ENCODE results near the gene CPLANE1.

CPLANE1 gene

DNA sequence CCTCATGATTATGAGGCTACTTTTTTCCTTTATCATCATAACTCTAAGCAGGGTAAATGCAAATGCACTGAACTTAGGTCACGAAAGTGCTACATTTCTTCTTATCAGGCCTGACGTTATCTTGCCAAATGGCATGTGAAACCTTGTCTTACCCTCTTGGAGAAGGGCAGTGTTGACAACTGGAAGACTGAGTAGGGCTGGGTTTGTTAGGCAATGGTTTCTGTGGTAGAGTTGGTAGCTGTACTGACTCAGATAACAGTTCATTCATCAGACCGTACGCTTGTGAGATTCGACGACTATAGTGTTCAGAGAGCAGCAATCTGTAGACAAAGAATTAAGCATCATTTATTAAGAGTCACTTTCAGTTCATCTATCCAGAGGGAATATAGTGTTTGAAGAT, 127.7 kb downstream of the CPLANE1 start:
- Histone ChIP-seq H3K36me3 (ENCODE audit: control insufficient read depth in 1 of 2, insufficient read depth in 2 of 2, low read depth in 1 of 2, low read length in 2 of 2) (peaks cover 16 to 89% of the 10 kb centered on the region in 2 experiments), H2AK5ac (ENCODE audit: low read length, severe bottlenecking) (no peak overlapping the region), H3K4me3 (ENCODE audit: insufficient read depth in 1 of 2, low read depth in 1 of 2, low read length in 2 of 2) (no peak overlapping the region), H2BK12ac (ENCODE audit: low read length in 2 of 2) (no peak overlapping the region), H3K23ac (ENCODE audit: low read length in 2 of 2) (no peak overlapping the region), H3K14ac (ENCODE audit: low read length in 2 of 2) (no peak overlapping the region), H3K18ac (ENCODE audit: low read depth in 1 of 2, low read length in 2 of 2) (no peak overlapping the region), H3K4me1 (ENCODE audit: control insufficient read depth, insufficient read depth, low read depth, low read length) (no peaks in the 10 kb centered on the region), H4K8ac (ENCODE audit: low read length) (no peak overlapping the region), H2BK15ac (ENCODE audit: low read depth, poor library complexity, severe bottlenecking) (no peak overlapping the region), H3K27me3 (ENCODE audit: control insufficient read depth in 1 of 2, insufficient read depth in 1 of 2, low read length in 2 of 2) (no peaks in the 10 kb centered on the region), H2BK5ac (ENCODE audit: low read depth, low read length, poor library complexity, severe bottlenecking) (no peak overlapping the region), H3K9me3 (ENCODE audit: control insufficient read depth, low read length) (no peaks in the 10 kb centered on the region), H2BK120ac (ENCODE audit: low read depth, low read length) (no peak overlapping the region), H3K79me1 (replicated peaks; ENCODE audit: low read length, poor library complexity, severe bottlenecking) (peaks cover 8% of the 10 kb centered on the region), H2AFZ (ENCODE audit: low read depth, low read length) (no peak overlapping the region), H4K91ac (ENCODE audit: low read length) (no peak overlapping the region), H3K27ac (ENCODE audit: low read length, poor library complexity, severe bottlenecking) (no peak overlapping the region), H3K4ac (ENCODE audit: low read depth in 1 of 2, low read length in 2 of 2) (no peak overlapping the region), H3K9ac (ENCODE audit: low read length) (no peak overlapping the region), H3K4me2 (ENCODE audit: low read length, poor library complexity, severe bottlenecking) (no peak overlapping the region)
- 79% methylated on average over 2 of the region's 6 CpGs for whole genome bisulfite sequencing
- no peak for DNase-seq

- no peak for DNase-seq
- Histone ChIP-seq H3K9ac (ENCODE audit: low read length) (no peak overlapping the region), H3K27me3 (ENCODE audit: control insufficient read depth in 1 of 2, insufficient read depth in 1 of 2, low read length in 2 of 2) (no peaks in the 10 kb centered on the region), H2BK12ac (ENCODE audit: low read length in 2 of 2) (no peak overlapping the region), H2AK5ac (ENCODE audit: low read length, severe bottlenecking) (no peak overlapping the region), H3K36me3 (ENCODE audit: control insufficient read depth in 1 of 2, insufficient read depth in 2 of 2, low read depth in 1 of 2, low read length in 2 of 2) (peaks cover 15 to 88% of the 10 kb centered on the region in 2 experiments), H3K27ac (ENCODE audit: low read length, poor library complexity, severe bottlenecking) (no peak overlapping the region), H2BK5ac (ENCODE audit: low read depth, low read length, poor library complexity, severe bottlenecking) (no peak overlapping the region), H3K9me3 (ENCODE audit: control insufficient read depth, low read length) (no peaks in the 10 kb centered on the region), H3K4me1 (ENCODE audit: control insufficient read depth, insufficient read depth, low read depth, low read length) (no peaks in the 10 kb centered on the region), H3K4me3 (ENCODE audit: insufficient read depth in 1 of 2, low read depth in 1 of 2, low read length in 2 of 2) (no peak overlapping the region), H3K4me2 (ENCODE audit: low read length, poor library complexity, severe bottlenecking) (no peak overlapping the region), H3K18ac (ENCODE audit: low read depth in 1 of 2, low read length in 2 of 2) (no peak overlapping the region), H3K4ac (ENCODE audit: low read depth in 1 of 2, low read length in 2 of 2) (no peak overlapping the region), H4K8ac (ENCODE audit: low read length) (no peak overlapping the region), H3K14ac (ENCODE audit: low read length in 2 of 2) (no peak overlapping the region), H3K23ac (ENCODE audit: low read length in 2 of 2) (no peak overlapping the region), H3K79me1 (replicated peaks; ENCODE audit: low read length, poor library complexity, severe bottlenecking) (peaks cover 7% of the 10 kb centered on the region), H2BK15ac (ENCODE audit: low read depth, poor library complexity, severe bottlenecking) (no peak overlapping the region), H2AFZ (ENCODE audit: low read depth, low read length) (no peak overlapping the region), H4K91ac (ENCODE audit: low read length) (no peak overlapping the region), H2BK120ac (ENCODE audit: low read depth, low read length) (no peak overlapping the region)
- 100% methylated on average over 1 of the region's 1 CpG for WGBS
Observed at GRCh38 chr5:37121027-37121426, 128.1 kb downstream of the CPLANE1 start.

DNA sequence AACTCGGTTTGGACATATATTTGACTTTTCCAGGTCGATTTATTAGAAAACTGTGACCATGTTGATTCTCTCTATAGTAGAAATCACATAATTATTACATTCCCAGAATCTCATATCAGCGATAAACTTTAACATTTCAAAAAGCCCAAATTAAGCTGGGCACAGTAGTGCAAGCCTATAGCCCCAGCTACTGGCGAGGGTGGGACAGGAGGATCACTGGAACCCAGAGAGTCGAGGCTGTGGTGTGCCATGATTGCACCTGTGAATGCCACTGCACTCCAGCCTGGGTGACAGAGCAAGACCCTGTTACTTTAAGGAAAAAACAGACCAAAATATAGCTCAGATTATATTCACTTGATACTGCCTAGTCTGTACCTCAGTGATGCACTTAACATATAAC, 128.9 kb downstream of the CPLANE1 start:
- H2AFZ ChIP-seq (ENCODE audit: low read depth, low read length): no peak overlapping the region
- H3K14ac ChIP-seq (ENCODE audit: low read length in 2 of 2): no peak overlapping the region
- H2BK5ac ChIP-seq (ENCODE audit: low read depth, low read length, poor library complexity, severe bottlenecking): no peak overlapping the region
- no peak overlapping the region for H2BK12ac ChIP-seq (ENCODE audit: low read length in 2 of 2)
- H3K79me1 ChIP-seq (replicated peaks; ENCODE audit: low read length, poor library complexity, severe bottlenecking): peaks cover 7% of the 10 kb centered on the region
- no peak overlapping the region for H2BK15ac ChIP-seq (ENCODE audit: low read depth, poor library complexity, severe bottlenecking)
- H3K23ac ChIP-seq (ENCODE audit: low read length in 2 of 2): no peak overlapping the region
- H3K18ac ChIP-seq (ENCODE audit: low read depth in 1 of 2, low read length in 2 of 2): no peak overlapping the region
- no peak overlapping the region for H3K4me2 ChIP-seq (ENCODE audit: low read length, poor library complexity, severe bottlenecking)
- H2AK5ac ChIP-seq (ENCODE audit: low read length, severe bottlenecking): no peak overlapping the region
- no peaks in the 10 kb centered on the region for H3K27me3 ChIP-seq (ENCODE audit: control insufficient read depth in 1 of 2, insufficient read depth in 1 of 2, low read length in 2 of 2)
- 98% methylated on average over 5 of the region's 5 CpGs for WGBS
- no peak overlapping the region for H3K27ac ChIP-seq (ENCODE audit: low read length, poor library complexity, severe bottlenecking)
- no peak overlapping the region for H3K9ac ChIP-seq (ENCODE audit: low read length)
- H2BK120ac ChIP-seq (ENCODE audit: low read depth, low read length): no peak overlapping the region
- peaks cover 12 to 86% of the 10 kb centered on the region in 2 experiments for H3K36me3 ChIP-seq (ENCODE audit: control insufficient read depth in 1 of 2, insufficient read depth in 2 of 2, low read depth in 1 of 2, low read length in 2 of 2)
- H4K91ac ChIP-seq (ENCODE audit: low read length): no peak overlapping the region
- H4K8ac ChIP-seq (ENCODE audit: low read length): no peak overlapping the region
- H3K4ac ChIP-seq (ENCODE audit: low read depth in 1 of 2, low read length in 2 of 2): no peak overlapping the region
- no peak for DNase-seq
- H3K4me3 ChIP-seq (ENCODE audit: insufficient read depth in 1 of 2, low read depth in 1 of 2, low read length in 2 of 2): no peak overlapping the region
- no peaks in the 10 kb centered on the region for H3K9me3 ChIP-seq (ENCODE audit: control insufficient read depth, low read length)
- H3K4me1 ChIP-seq (ENCODE audit: control insufficient read depth, insufficient read depth, low read depth, low read length): no peaks in the 10 kb centered on the region

DNA sequence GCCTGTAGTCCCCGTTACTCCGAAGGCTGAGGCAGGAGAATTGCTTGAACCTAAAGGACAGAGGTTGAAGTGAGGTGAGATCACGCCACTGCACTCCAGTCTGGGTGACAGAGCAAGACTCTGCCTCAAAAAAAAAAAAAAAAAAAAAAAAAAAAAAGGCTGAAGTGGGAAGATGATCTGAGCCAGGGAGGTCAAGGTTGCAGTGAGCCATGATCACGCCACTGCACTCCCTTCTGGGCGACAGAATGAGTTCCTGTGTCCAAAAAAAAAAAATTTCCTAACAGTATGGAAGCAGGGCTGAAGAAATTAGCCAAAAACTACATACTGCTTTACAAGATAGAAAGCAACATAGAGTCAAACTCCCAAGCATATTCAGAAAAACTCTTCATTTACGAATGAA, 132.8 kb downstream of the CPLANE1 start:
- H4K91ac ChIP-seq (ENCODE audit: low read length): no peak overlapping the region
- no peak overlapping the region for H3K14ac ChIP-seq (ENCODE audit: low read length in 2 of 2)
- no peak overlapping the region for H3K4ac ChIP-seq (ENCODE audit: low read depth in 1 of 2, low read length in 2 of 2)
- DNase-seq: no peak
- H3K36me3 ChIP-seq (ENCODE audit: control insufficient read depth in 1 of 2, insufficient read depth in 2 of 2, low read depth in 1 of 2, low read length in 2 of 2): peaks cover 12 to 92% of the 10 kb centered on the region in 2 experiments
- no peak overlapping the region for H3K4me2 ChIP-seq (ENCODE audit: low read length, poor library complexity, severe bottlenecking)
- H2BK12ac ChIP-seq (ENCODE audit: low read length in 2 of 2): no peak overlapping the region
- 92% methylated on average over 6 of the region's 6 CpGs for WGBS
- H3K4me3 ChIP-seq (ENCODE audit: insufficient read depth in 1 of 2, low read depth in 1 of 2, low read length in 2 of 2): no peak overlapping the region
- no peaks in the 10 kb centered on the region for H3K4me1 ChIP-seq (ENCODE audit: control insufficient read depth, insufficient read depth, low read depth, low read length)
- no peak overlapping the region for H4K8ac ChIP-seq (ENCODE audit: low read length)
- H2AK5ac ChIP-seq (ENCODE audit: low read length, severe bottlenecking): no peak overlapping the region
- no peak overlapping the region for H3K23ac ChIP-seq (ENCODE audit: low read length in 2 of 2)
- no peak overlapping the region for H2BK5ac ChIP-seq (ENCODE audit: low read depth, low read length, poor library complexity, severe bottlenecking)
- no peak overlapping the region for H3K27ac ChIP-seq (ENCODE audit: low read length, poor library complexity, severe bottlenecking)
- peaks cover 5% of the 10 kb centered on the region for H3K79me1 ChIP-seq (replicated peaks; ENCODE audit: low read length, poor library complexity, severe bottlenecking)
- no peaks in the 10 kb centered on the region for H3K9me3 ChIP-seq (ENCODE audit: control insufficient read depth, low read length)
- no peak overlapping the region for H3K18ac ChIP-seq (ENCODE audit: low read depth in 1 of 2, low read length in 2 of 2)
- no peak overlapping the region for H2BK120ac ChIP-seq (ENCODE audit: low read depth, low read length)
- H2AFZ ChIP-seq (ENCODE audit: low read depth, low read length): no peak overlapping the region
- no peaks in the 10 kb centered on the region for H3K27me3 ChIP-seq (ENCODE audit: control insufficient read depth in 1 of 2, insufficient read depth in 1 of 2, low read length in 2 of 2)
- H2BK15ac ChIP-seq (ENCODE audit: low read depth, poor library complexity, severe bottlenecking): no peak overlapping the region
- no peak overlapping the region for H3K9ac ChIP-seq (ENCODE audit: low read length)

All from mesenchymal stem cell (in vitro differentiated cells and primary cell).